OCI-LY1 (cell line): ENCODE results near the gene DAP.

Experiments
- EZH2 ChIP-seq: fragments of 200-600 bp; sonication (generic), shearing (Covaris generic); IDR thresholded peaks from 2 replicates; pipeline ENCODE4 v1.8.0; 2017; ENCODE audit warnings: borderline replicate concordance, mixed run types, mild to moderate bottlenecking, antibody characterized with exemption, low read length, moderate library complexity, mixed read lengths
- TF ChIP-seq, protein P1 (sequence below): fragments of 200-600 bp; sonication (generic), shearing (Covaris generic); IDR thresholded peaks from 2 replicates; pipeline ENCODE4 v1.5.1; 2017; ENCODE audit warnings: mild to moderate bottlenecking, antibody characterized with exemption, low read length, moderate library complexity, mixed read lengths

DNA sequence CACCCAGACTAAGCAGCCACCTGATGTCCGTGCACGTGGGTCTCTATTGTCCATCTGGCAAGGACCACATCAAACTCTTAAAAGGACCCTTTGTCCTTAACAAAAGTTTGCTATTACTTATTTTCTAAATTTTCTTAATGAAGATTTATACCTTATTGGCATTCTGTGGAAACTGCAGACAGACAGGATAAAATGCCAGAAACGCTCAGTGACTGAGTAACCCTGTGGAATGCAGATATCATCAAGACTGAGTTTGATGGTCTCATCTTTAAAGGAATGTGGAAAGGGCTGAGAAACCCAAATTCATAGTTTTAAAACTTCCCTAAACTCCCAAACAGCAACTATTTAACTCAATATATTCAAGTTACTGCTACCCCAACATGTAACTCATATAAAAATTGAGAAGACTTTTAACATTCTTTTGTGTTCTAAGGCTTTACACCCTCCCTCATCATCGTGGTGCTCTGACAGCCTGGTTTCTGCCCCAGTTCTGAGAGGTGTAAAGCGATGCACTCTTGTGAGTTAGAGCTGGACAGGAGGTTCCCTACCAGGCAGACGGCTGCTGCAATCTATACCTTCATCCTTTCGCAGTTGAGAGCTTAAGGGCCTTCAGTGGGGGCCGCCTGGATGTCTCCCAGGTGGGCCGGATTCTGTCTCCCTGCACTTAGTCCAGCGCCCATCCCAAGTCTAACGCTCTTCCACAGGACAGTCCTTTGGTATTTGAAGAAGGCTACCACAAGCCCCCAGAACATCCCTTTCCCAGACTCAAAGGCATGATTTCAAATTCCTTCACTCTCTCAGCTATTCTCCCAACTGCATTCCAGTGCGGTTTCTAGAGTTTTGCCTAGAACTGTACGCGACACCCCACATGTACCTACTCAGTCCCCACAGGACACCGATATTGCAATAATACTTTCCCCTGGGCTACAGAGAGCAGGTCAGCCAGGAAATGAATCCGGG is 68.9 kb downstream of the DAP start:
- TF ChIP-seq, protein P1, sequence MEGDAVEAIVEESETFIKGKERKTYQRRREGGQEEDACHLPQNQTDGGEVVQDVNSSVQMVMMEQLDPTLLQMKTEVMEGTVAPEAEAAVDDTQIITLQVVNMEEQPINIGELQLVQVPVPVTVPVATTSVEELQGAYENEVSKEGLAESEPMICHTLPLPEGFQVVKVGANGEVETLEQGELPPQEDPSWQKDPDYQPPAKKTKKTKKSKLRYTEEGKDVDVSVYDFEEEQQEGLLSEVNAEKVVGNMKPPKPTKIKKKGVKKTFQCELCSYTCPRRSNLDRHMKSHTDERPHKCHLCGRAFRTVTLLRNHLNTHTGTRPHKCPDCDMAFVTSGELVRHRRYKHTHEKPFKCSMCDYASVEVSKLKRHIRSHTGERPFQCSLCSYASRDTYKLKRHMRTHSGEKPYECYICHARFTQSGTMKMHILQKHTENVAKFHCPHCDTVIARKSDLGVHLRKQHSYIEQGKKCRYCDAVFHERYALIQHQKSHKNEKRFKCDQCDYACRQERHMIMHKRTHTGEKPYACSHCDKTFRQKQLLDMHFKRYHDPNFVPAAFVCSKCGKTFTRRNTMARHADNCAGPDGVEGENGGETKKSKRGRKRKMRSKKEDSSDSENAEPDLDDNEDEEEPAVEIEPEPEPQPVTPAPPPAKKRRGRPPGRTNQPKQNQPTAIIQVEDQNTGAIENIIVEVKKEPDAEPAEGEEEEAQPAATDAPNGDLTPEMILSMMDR = no peak
- no peak for TF ChIP-seq EZH2
